Measurements from ENCODE around the gene AFF1. TPM values are rescaled to one million over a fixed set of nuclear protein-coding genes. Genes with fewer than 3 reads are reported as not detected.

The AFF1 gene
- total and polyA plus RNA-seq, 2 of the 4 experiments (the other 2 are of a cell fraction): 7.0 to 9.6 TPM

GRCh38 chr4:87103086-87103485, 168.3 kb downstream of the AFF1 start:
- Histone ChIP-seq H2BK5ac (ENCODE audit: low read depth, low read length, poor library complexity, severe bottlenecking) (peak overlapping the region; percentile 9), H4K8ac (ENCODE audit: low read depth in 2 of 2, low read length in 2 of 2) (no peak overlapping the region), H3K9me1 (ENCODE audit: insufficient read depth, low read length) (peaks cover 2% of the 10 kb centered on the region; the same call in 1 of the 2 replicates), H2BK120ac (ENCODE audit: low read depth, low read length) (no peak overlapping the region), H2BK20ac (ENCODE audit: low read depth, low read length) (no peak overlapping the region), H3K4me1 (ENCODE audit: control insufficient read depth, insufficient read depth, low read length) (peaks cover 6% of the 10 kb centered on the region), H2AFZ (replicated peaks; ENCODE audit: low read length, poor library complexity) (no peak overlapping the region), H4K91ac (ENCODE audit: insufficient read depth, low read depth, low read length) (no peak overlapping the region), H3K27ac (ENCODE audit: insufficient read depth, low read length) (no peak overlapping the region), H3K4ac (ENCODE audit: low read depth, low read length) (no peak overlapping the region), H3K56ac (ENCODE audit: extremely low read depth, insufficient read depth, low read length) (no peak overlapping the region), H3K9me3 (ENCODE audit: control insufficient read depth, insufficient read depth, low read length) (no peaks in the 10 kb centered on the region), H3K36me3 (ENCODE audit: control insufficient read depth, insufficient read depth, low read length) (peaks cover 3% of the 10 kb centered on the region; the same call in 1 of the 2 replicates), H3K18ac (ENCODE audit: low read depth, low read length) (peak overlapping the region; percentile 65; the same call in 1 of the 2 replicates), H3K4me2 (ENCODE audit: low read depth, low read length) (peak overlapping the region; percentile 43; the same call in 1 of the 2 replicates), H4K5ac (ENCODE audit: low read depth, low read length) (no peak overlapping the region), H3K4me3 (ENCODE audit: insufficient read depth, low read depth, low read length) (no peak overlapping the region), H3K27me3 (ENCODE audit: control insufficient read depth, insufficient read depth, low read length) (no peaks in the 10 kb centered on the region), H2AK5ac (ENCODE audit: low read depth, low read length) (no peak overlapping the region), H2AK9ac (replicated peaks; ENCODE audit: low read depth, low read length, poor library complexity) (no peak overlapping the region), H3K23ac (ENCODE audit: low read depth, low read length) (no peak overlapping the region), H3K79me1 (ENCODE audit: low read depth in 1 of 2, low read length in 2 of 2) (peaks cover 0 to 17% of the 10 kb centered on the region in 2 experiments; a peak in 3 of 4 replicates), H4K20me1 (ENCODE audit: insufficient read depth, low read length) (peaks cover 8% of the 10 kb centered on the region; the same call in 1 of the 2 replicates), H2BK15ac (ENCODE audit: low read depth, low read length) (no peak overlapping the region), H3K14ac (replicated peaks; ENCODE audit: low read depth, low read length) (no peak overlapping the region), H3K9ac (ENCODE audit: low read depth, low read length) (no peak overlapping the region)
- no peak for ATAC-seq (ENCODE audit: low read depth)
- TF ChIP-seq CTCF (conservative IDR thresholded peaks at IDR 0.05; ENCODE audit: low read depth, low read length) (no peak), CEBPB (IDR thresholded peaks at IDR 0.05; ENCODE audit: low read depth, low read length) (no peak), NFE2L2 (IDR thresholded peaks at IDR 0.05; ENCODE audit: low read depth, low read length) (no peak), MAFK (IDR thresholded peaks at IDR 0.05; ENCODE audit: low read depth, low read length) (no peak), BHLHE40 (IDR thresholded peaks at IDR 0.05; ENCODE audit: low read depth, low read length) (no peak), POLR2A (IDR thresholded peaks at IDR 0.05; ENCODE audit: low read depth, low read length) (no peak), MXI1 (IDR thresholded peaks at IDR 0.05; ENCODE audit: borderline replicate concordance, low read depth, low read length) (no peak), CHD1 (IDR thresholded peaks at IDR 0.05; ENCODE audit: low read depth, low read length) (no peak), MAZ (IDR thresholded peaks at IDR 0.05; ENCODE audit: borderline replicate concordance, low read depth, low read length) (no peak), FOS (IDR thresholded peaks at IDR 0.05; ENCODE audit: low read depth, low read length) (no peak), RFX5 (IDR thresholded peaks at IDR 0.05; ENCODE audit: low read depth, low read length) (no peak), RCOR1 (IDR thresholded peaks at IDR 0.05; ENCODE audit: insufficient replicate concordance, low read length) (no peak), USF2 (IDR thresholded peaks at IDR 0.05; ENCODE audit: low read depth, low read length) (no peak), SMC3 (IDR thresholded peaks at IDR 0.05; ENCODE audit: low read depth, low read length) (no peak), RAD21 (IDR thresholded peaks at IDR 0.05; ENCODE audit: low read length) (no peak)
- TF ChIP-seq, protein P1, sequence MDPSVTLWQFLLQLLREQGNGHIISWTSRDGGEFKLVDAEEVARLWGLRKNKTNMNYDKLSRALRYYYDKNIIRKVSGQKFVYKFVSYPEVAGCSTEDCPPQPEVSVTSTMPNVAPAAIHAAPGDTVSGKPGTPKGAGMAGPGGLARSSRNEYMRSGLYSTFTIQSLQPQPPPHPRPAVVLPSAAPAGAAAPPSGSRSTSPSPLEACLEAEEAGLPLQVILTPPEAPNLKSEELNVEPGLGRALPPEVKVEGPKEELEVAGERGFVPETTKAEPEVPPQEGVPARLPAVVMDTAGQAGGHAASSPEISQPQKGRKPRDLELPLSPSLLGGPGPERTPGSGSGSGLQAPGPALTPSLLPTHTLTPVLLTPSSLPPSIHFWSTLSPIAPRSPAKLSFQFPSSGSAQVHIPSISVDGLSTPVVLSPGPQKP (IDR thresholded peaks at IDR 0.05; ENCODE audit: borderline replicate concordance, low read depth, low read length): no peak
- ChIA-PET POLR2A (ENCODE audit: unreplicated experiment) (no interaction called here), CTCF (interaction anchor here (0.8 to 1.2 kb wide), 2 partner anchors 10 to 180 kb away, joined by 3 to 4 read pairs; no protein-coding TSS in a partner anchor)
- no CpG with 5 or more reads among the region's 1 CpG for WGBS, 2 experiments (ENCODE audit: extremely low coverage in 2 of 2, insufficient read length in 1 of 2)
- DNase-seq: no peak
- BruUV-seq (replicated peaks): no TSS peak
- dilution Hi-C loops (cut with HindIII; ENCODE audit: low sequenced_read_pairs, unreplicated experiment) (no loop called here), intact Hi-C loops (cut with micrococcal nuclease) (no loop called here), in situ Hi-C loops (cut with MboI; ENCODE audit: low sequenced_read_pairs) (loop anchor here (25.0 kb wide), 1 partner anchor 616 kb away; no protein-coding TSS in a partner anchor)

Data from IMR-90 (cell line).